Heart left ventricle (tissue), 13 donors: ENCODE data around the gene ZMIZ1.

Experiments
- POLR2A ChIP-seq, 2 donors: fragments of 450-650 bp; IDR thresholded peaks; one replicate each; pipeline ENCODE4 v1.6.1; 2017; ENCODE audit warnings: antibody characterized with exemption in 2 of 2, mild to moderate bottlenecking in 2 of 2, moderate library complexity in 2 of 2
- TF ChIP-seq, protein P1 (sequence below), 12 donors: fragments of 200-600 bp; sonication (generic) in 4 of 12; IDR thresholded peaks; one replicate each; pipeline versions ENCODE4 v1.5.0 to v1.8.0; 2018 to 2022; ENCODE audit warnings: antibody characterized with exemption in 12 of 12, mild to moderate bottlenecking in 5 of 12
- donor health status: ischemic (EF 13 %, LVEDD 7.1; RV severe dilation, severe dysfunction).
- donor health status: DM: no; HTN: yes; CAD: no.
- donor health status: DM: no; HTN: no; CAD: no.
- donor health status: ischemic (EF 25% LVEDD 6.9; RV normal size, moderate dysfunction).
- donor health status: ischemic (EF 25% LVEDD 5.7; RV mildly dilated, moderate dysfunction).
- donor health status: ischemic (EF 35%, LVEDD 5.7; RV mildly dilated, moderate dysfunction).
- donor health status: nonischemic (EF 11% LVEDD 7.7; RV severe dilation, severe dysfunction).
- donor health status: DM: yes; HTN: yes; CAD: no.
- donor health status: PGD.
- donor health status: ischemic (EF 29% LVEDD 5.4; RV normal size, mild dysfunction).
- donor health status: nonischemic (EF 23%, LVEDD 6.1; RV moderate dilation, normal function).

GRCh38 chr10:79289801-79290200 is 221.0 kb downstream of the ZMIZ1 start:
- TF ChIP-seq, protein P1, sequence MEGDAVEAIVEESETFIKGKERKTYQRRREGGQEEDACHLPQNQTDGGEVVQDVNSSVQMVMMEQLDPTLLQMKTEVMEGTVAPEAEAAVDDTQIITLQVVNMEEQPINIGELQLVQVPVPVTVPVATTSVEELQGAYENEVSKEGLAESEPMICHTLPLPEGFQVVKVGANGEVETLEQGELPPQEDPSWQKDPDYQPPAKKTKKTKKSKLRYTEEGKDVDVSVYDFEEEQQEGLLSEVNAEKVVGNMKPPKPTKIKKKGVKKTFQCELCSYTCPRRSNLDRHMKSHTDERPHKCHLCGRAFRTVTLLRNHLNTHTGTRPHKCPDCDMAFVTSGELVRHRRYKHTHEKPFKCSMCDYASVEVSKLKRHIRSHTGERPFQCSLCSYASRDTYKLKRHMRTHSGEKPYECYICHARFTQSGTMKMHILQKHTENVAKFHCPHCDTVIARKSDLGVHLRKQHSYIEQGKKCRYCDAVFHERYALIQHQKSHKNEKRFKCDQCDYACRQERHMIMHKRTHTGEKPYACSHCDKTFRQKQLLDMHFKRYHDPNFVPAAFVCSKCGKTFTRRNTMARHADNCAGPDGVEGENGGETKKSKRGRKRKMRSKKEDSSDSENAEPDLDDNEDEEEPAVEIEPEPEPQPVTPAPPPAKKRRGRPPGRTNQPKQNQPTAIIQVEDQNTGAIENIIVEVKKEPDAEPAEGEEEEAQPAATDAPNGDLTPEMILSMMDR (IDR thresholded peaks at IDR 0.05): no peak
- no peak for TF ChIP-seq POLR2A (IDR thresholded peaks at IDR 0.05)
